Measurements from ENCODE around the gene PRTG.

DNA sequence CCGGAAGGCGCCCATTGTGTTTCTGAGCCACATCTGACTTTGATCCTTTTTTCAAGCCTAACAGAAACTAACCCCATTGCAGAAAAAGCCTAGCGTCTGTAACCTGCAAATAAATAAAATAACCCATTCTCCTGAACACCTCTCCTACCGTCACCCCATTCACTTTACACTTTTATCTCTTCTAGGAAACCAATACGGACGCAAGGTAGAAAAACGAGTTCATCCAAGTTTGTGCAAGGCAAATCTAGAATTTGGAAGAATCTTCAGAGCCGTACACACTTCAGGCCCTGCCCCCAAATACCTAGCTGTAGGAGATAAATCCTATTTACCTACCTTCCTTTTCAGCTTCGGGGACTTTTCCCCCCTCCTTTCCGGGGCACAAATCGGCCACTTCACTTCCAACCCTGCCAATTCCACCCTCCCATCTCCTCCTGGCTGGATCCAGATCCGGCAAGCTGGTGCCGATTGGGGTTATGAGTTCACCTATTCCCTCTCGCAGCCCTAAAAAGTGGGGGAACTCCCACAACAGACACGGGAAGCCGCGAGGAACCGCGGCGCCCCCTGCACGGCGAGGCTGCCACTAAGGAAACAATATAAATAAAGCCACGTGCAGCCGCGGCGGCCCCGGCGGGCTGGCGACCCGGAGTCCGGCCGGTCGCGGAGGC, 987 bp downstream of the PRTG start:
- TF ChIP-seq EZH2 (IDR thresholded peaks at IDR 0.05; ENCODE audit: insufficient read depth, poor library complexity, severe bottlenecking) (peak; percentile 95), EZH2phosphoT487 (IDR thresholded peaks at IDR 0.05; ENCODE audit: insufficient read depth, low read depth) (0 out of 2 replicates have a peak, but pooled peaks have one; percentile 73)

Measured in GM23248 (cell line).